ENCODE measurements around the gene PLXNA1. TPM values are rescaled to one million over a fixed set of nuclear protein-coding genes. Genes with fewer than 3 reads are reported as not detected.

The PLXNA1 gene
- total and polyA plus RNA-seq, 4 donors, result 0.92 to 8.3 (median 4.4) TPM

GRCh38 chr3:126959921-126960603, 22.9 kb upstream of the PLXNA1 start:
- Histone ChIP-seq H3K9ac (ENCODE audit: low read depth in 1 of 2, low read length in 2 of 2) (no peak overlapping the region), H3K4me1 (ENCODE audit: control insufficient read depth in 4 of 4, insufficient read depth in 4 of 4, low read length in 3 of 4) (peaks cover 0 to 4% (median 0%) of the 10 kb centered on the region in 4 donors), H3K36me3 (ENCODE audit: control insufficient read depth in 4 of 4, insufficient read depth in 3 of 4, low read depth in 1 of 4, low read length in 3 of 4) (no peaks in the 10 kb centered on the region), H3K27me3 (ENCODE audit: control insufficient read depth in 4 of 4, insufficient read depth in 4 of 4, low read length in 3 of 4) (no peaks in the 10 kb centered on the region), H3K27ac (ENCODE audit: low read depth in 1 of 2, low read length in 2 of 2) (no peak overlapping the region), H3K4me3 (ENCODE audit: low read depth in 1 of 3, low read length in 3 of 3) (no peak overlapping the region), H3K9me3 (ENCODE audit: control insufficient read depth in 4 of 4, low read length in 3 of 4) (no peaks in the 10 kb centered on the region)
- TF ChIP-seq MAX (IDR thresholded peaks at IDR 0.05) (no peak), JUND (IDR thresholded peaks at IDR 0.05) (no peak), SP1 (IDR thresholded peaks at IDR 0.05) (no peak), ATF3 (IDR thresholded peaks at IDR 0.05) (no peak), NR2F2 (IDR thresholded peaks at IDR 0.05) (no peak), ZBTB33 (IDR thresholded peaks at IDR 0.05) (no peak), FOXA1 (IDR thresholded peaks at IDR 0.05) (no peak), TAF1 (conservative IDR thresholded peaks at IDR 0.05) (no peak), YY1 (IDR thresholded peaks at IDR 0.05) (no peak), GABPA (IDR thresholded peaks at IDR 0.05 in 1 of 2, conservative IDR thresholded peaks at IDR 0.05 in 1 of 2) (no peak), HNF4G (IDR thresholded peaks at IDR 0.05) (no peak), HNF4A (conservative IDR thresholded peaks at IDR 0.05) (no peak), EGR1 (IDR thresholded peaks at IDR 0.05; ENCODE audit: low read depth in 2 of 2) (no peak), CTCF (IDR thresholded peaks at IDR 0.05; ENCODE audit: low read depth, low read length, missing input control) (no peak), FOXA2 (IDR thresholded peaks at IDR 0.05) (no peak), RXRA (IDR thresholded peaks at IDR 0.05) (no peak), REST (IDR thresholded peaks at IDR 0.05) (no peak)
- DNase-seq (ENCODE audit: low spot score), result no peak
- WGBS, result 83% methylated on average over 17 of the region's 17 CpGs
